ENCODE data around the gene NFYC. TPM values are rescaled to one million over a fixed set of nuclear protein-coding genes. Genes with fewer than 3 reads are reported as not detected.
A peak's percentile ranks its signal among the peaks of the same experiment; 100 is the strongest.

Gene NFYC
- total and polyA plus RNA-seq, 8 donors, result 54.6 to 98.1 (median 86.0) TPM

DNA sequence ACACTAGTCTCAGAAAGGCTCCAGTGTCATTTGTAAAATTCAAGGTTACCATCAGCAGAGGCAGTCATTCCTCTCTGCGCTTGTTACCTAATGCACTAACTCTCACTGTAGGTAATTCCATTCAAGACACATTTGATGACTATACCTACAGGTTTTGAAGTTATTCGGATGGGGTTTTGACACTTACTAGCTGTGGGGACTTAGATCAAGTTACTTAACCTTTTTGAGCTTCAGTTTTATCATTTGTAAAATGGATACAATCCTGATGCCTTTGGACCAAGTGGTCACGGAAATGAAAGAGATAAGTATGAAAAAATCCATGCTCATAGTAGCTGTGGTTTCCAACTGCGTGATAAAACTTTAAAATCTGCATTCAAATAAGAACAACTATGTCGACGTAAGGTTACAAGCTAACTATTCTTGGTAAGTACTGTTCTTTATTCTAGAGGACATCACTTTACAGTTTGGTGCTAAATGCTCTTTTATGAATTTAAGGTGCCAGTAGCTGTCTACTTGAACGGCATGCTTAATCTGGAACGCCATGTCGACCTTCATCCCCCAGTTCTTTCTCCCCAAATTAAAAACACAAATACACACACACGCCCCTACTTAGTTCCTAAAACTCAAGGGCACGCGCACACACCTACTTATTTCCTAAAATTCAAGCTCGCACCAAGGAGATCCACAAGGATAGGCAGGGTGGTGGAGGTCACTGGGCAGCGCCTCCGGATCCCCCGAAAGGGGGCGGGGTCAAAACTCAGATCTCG is 550 bp upstream of the NFYC start:
- intact Hi-C loops (cut with DNase I), result no loop called here
- no peaks in the 10 kb centered on the region for H3K9me3 ChIP-seq
- H3K4me3 ChIP-seq, result peak overlapping the region; percentile 70 to 81
- DNase-seq (no peak), ATAC-seq (no peak)
- H3K36me3 ChIP-seq, result peaks cover 0 to 13% of the 10 kb centered on the region in 2 donors
- no peaks in the 10 kb centered on the region for H3K27me3 ChIP-seq
- peak overlapping the region; percentile 98 to 100 for H3K27ac ChIP-seq
- H3K4me1 ChIP-seq, result peaks cover 11 to 47% of the 10 kb centered on the region in 2 donors
- TF ChIP-seq, protein P1, sequence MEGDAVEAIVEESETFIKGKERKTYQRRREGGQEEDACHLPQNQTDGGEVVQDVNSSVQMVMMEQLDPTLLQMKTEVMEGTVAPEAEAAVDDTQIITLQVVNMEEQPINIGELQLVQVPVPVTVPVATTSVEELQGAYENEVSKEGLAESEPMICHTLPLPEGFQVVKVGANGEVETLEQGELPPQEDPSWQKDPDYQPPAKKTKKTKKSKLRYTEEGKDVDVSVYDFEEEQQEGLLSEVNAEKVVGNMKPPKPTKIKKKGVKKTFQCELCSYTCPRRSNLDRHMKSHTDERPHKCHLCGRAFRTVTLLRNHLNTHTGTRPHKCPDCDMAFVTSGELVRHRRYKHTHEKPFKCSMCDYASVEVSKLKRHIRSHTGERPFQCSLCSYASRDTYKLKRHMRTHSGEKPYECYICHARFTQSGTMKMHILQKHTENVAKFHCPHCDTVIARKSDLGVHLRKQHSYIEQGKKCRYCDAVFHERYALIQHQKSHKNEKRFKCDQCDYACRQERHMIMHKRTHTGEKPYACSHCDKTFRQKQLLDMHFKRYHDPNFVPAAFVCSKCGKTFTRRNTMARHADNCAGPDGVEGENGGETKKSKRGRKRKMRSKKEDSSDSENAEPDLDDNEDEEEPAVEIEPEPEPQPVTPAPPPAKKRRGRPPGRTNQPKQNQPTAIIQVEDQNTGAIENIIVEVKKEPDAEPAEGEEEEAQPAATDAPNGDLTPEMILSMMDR (IDR thresholded peaks at IDR 0.05), result no peak

DNA sequence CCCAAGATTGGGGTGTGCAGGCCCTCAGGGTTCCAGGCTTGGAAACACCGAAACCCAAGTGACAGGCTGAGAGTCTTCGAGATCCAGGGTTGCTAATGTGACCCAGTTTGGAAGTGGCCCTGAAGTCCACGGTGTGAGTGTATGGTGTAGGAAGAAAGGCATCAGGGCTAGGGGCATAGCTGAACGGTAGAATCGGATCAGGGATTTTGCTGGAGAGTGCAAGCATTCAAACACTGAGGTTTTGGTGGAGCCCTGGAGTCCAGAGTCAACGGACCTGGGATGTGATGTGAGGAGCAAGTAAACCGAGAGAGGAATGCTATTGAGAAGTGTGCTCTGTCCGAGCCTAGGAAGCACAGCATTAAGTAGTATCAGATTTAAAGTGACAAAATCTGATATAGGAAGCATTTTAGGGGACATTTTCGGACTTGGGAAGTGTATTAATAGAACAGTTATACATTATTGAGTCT is 958 bp downstream of the NFYC start:
- DNase-seq (no peak), ATAC-seq (peak; percentile 14)
- intact Hi-C loops (cut with DNase I), result no loop called here
- peaks cover 11 to 62% of the 10 kb centered on the region in 2 donors for H3K4me1 ChIP-seq
- TF ChIP-seq, protein P1 (IDR thresholded peaks at IDR 0.05), result no peak
- peak overlapping the region; percentile 98 to 100 for H3K27ac ChIP-seq
- H3K36me3 ChIP-seq, result no peaks in the 10 kb centered on the region
- H3K27me3 ChIP-seq, result no peaks in the 10 kb centered on the region
- peak overlapping the region; percentile 70 to 81 for H3K4me3 ChIP-seq
- no peaks in the 10 kb centered on the region for H3K9me3 ChIP-seq

DNA sequence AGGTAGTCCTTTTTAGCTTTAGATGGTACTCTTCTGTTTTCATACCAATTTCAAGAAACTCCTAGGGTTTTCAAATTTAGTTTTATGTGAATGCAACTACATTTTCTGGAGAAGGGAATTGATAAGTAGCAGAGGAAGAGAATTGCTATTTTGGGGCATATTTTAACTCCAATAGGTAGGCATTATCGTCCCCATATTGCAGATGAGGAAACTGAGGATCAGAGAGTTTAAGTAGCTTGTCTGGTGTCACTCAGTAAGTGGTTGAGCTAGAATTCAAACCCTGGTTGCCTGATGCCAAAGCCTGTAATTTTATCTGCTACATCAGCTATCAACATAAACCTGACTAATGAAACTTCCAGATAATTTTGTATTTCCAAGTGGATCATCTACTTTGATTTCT is 1.9 kb downstream of the NFYC start:
- intact Hi-C loops (cut with DNase I), result no loop called here
- peak overlapping the region in 1 of 2 donors; percentile 100 for H3K27ac ChIP-seq
- H3K9me3 ChIP-seq, result no peaks in the 10 kb centered on the region
- H3K4me1 ChIP-seq, result peaks cover 11 to 72% of the 10 kb centered on the region in 2 donors
- DNase-seq (no peak), ATAC-seq (no peak)
- H3K27me3 ChIP-seq, result no peaks in the 10 kb centered on the region
- no peaks in the 10 kb centered on the region for H3K36me3 ChIP-seq
- TF ChIP-seq, protein P1 (IDR thresholded peaks at IDR 0.05), result no peak
- H3K4me3 ChIP-seq, result no peak overlapping the region

DNA sequence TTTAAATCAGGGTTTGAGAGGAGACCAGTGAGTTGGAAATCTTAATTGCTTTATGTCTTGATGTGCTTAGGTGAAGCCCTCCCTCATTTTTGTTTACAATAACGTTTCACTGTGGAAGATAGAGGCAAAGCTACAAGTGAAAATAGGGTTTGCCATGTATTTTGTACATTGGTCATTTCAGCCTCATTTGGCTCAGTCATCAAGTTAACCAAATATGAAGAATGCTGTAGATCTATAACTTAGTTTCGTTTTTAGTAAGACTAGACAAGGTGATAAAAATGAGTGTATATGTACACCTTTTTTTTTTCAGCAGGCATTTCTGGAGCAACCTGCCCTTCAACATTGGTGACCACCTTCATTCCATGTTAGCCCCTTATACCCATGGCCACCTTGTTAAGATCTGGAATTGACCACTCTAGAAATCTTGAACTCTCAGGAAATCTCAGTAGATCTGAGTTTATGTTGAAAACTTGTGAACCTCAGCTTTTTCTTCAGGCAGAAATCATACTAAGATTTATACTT is 2.9 kb downstream of the NFYC start:
- Histone ChIP-seq H3K9me3 (no peaks in the 10 kb centered on the region), H3K4me3 (no peak overlapping the region), H3K27me3 (no peaks in the 10 kb centered on the region), H3K27ac (no peak overlapping the region), H3K4me1 (peaks cover 11 to 81% of the 10 kb centered on the region in 2 donors), H3K36me3 (no peaks in the 10 kb centered on the region)
- TF ChIP-seq, protein P1 (IDR thresholded peaks at IDR 0.05), result no peak
- intact Hi-C loops (cut with DNase I), result no loop called here
- ATAC-seq, result no peak
- DNase-seq, result no peak

DNA sequence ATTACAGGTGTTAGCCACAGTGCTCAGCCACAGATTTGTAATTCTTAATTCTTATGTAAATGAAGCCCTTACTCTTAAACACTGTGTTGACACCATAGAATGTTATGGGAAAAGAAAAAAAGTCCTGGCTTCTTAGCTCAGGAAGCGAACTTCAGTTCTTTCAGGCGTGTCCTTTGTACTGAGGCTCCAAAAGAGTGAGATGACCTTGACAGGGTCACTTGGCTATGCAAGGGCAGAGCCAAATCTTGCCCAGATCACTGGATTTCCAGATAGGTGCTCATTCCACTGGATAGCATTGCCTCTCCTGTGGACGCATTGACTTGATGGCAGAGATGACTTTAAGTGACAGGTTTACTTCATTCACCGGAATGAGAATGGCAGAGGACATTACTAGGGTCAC is 4.8 kb downstream of the NFYC start:
- TF ChIP-seq, protein P1 (IDR thresholded peaks at IDR 0.05), result no peak
- ATAC-seq, result no peak
- H3K27ac ChIP-seq, result no peak overlapping the region
- no peak for DNase-seq
- H3K27me3 ChIP-seq, result no peaks in the 10 kb centered on the region
- H3K4me3 ChIP-seq, result no peak overlapping the region
- no peaks in the 10 kb centered on the region for H3K36me3 ChIP-seq
- H3K9me3 ChIP-seq, result no peaks in the 10 kb centered on the region
- H3K4me1 ChIP-seq, result peaks cover 11 to 85% of the 10 kb centered on the region in 2 donors
- intact Hi-C loops (cut with DNase I), result no loop called here
